Measurements from ENCODE around the gene GPI.

- TF ChIP-seq CTCF (IDR thresholded peaks at IDR 0.05), result no peak
- no peak for TF ChIP-seq POLR2A (IDR thresholded peaks at IDR 0.05)
Measured at GRCh38 chr19:34337739-34338138, 27.3 kb upstream of the GPI start.
